HCT116 (cell line): Measurements from ENCODE around the gene HRH2. TPM values are rescaled to one million over a fixed set of nuclear protein-coding genes. Genes with fewer than 3 reads are reported as not detected.

Experiments used
- ATAC-seq: fragments of 200-7000 bp; cut with Tn5 transposase; 2 replicates; pipeline ENCODE4 v1.9.1; 2020; ENCODE audit warnings: mild to moderate bottlenecking, moderate library complexity
- BruUV-seq: library from RNA; stranded (reverse); fragments of 400-500 nt; replicated peaks from 2 replicates; lab custom pipeline; 2021; lab: Mats Ljungman, UMichigan
- CTCF ChIA-PET: fragments of 300-600 bp; sonication (Branson Sonifier 250); formaldehyde crosslinking; loops from one replicate; lab custom pipeline; 2021; ENCODE audit warnings: antibody characterized with exemption; lab: Charles Lee
- POLR2A ChIA-PET: fragments of 300-600, 350-600 bp; sonication (Branson Sonifier 250); formaldehyde crosslinking; loops from one replicate; lab custom pipeline; 2021; ENCODE audit warnings: antibody characterized with exemption; lab: Charles Lee
- RAD21 ChIA-PET, 2 experiments: fragments of 300-600 bp; sonication (Branson Sonifier 250); formaldehyde crosslinking; loops; one replicate each; lab custom pipeline; 2023; ENCODE audit warnings: low total read pairs in 2 of 2; ENCODE audit not compliant: uncharacterized antibody in 2 of 2, unreplicated experiment in 2 of 2, low non-redundant PET in 1 of 2; lab: Charles Lee
- DNase-seq: peaks from one replicate; pipeline ENCODE4 v3.0.0-alpha.2; 2010; ENCODE audit warnings: low read depth, low spot score
- H2AFZ ChIP-seq: fragments of 200-600 bp; shearing (Covaris generic), sonication (generic); 2 replicates; pipeline ENCODE4 v1.6.1; 2017; ENCODE audit warnings: low read depth, mixed run types, mixed read lengths, antibody characterized with exemption, low read length; ENCODE audit not compliant: poor library complexity, severe bottlenecking
- H3K27ac ChIP-seq: 2 replicates; pipeline ENCODE4 v1.5.1; 2012; ENCODE audit warnings: low read depth, low read length
- H3K27me3 ChIP-seq: fragments of 200-600 bp; sonication (generic); 2 replicates; pipeline ENCODE4 v1.6.1; 2016; ENCODE audit warnings: mixed run types, low read length, mixed read lengths; ENCODE audit not compliant: insufficient read depth
- H3K36me3 ChIP-seq, 2 experiments: fragments of 200-500 bp in 1 of 2; fragments of 200-600 bp in 1 of 2; sonication (Bioruptor generic) in 1 of 2; sonication (generic) in 1 of 2; 2 replicates each; pipeline versions ENCODE4 v1.5.1 to v1.6.1; 2014 to 2016; ENCODE audit warnings: low read length in 2 of 2, inconsistent platforms in 1 of 2, mixed read lengths in 1 of 2, mixed run types in 1 of 2; ENCODE audit not compliant: insufficient read depth in 2 of 2, control insufficient read depth in 1 of 2
- H3K4me1 ChIP-seq, 2 experiments: fragments of 200-600 bp in 1 of 2; sonication (generic) in 1 of 2; 2 replicates each; pipeline versions ENCODE4 v1.5.1 to v1.6.1; 2012 to 2017; ENCODE audit warnings: low read length in 2 of 2, inconsistent platforms in 1 of 2, mild to moderate bottlenecking in 1 of 2, mixed read lengths in 1 of 2, mixed run types in 1 of 2, moderate library complexity in 1 of 2; ENCODE audit not compliant: insufficient read depth in 2 of 2, control insufficient read depth in 1 of 2
- H3K4me2 ChIP-seq: fragments of 200-600 bp; sonication (generic); 2 replicates; pipeline ENCODE4 v1.6.1; 2017; ENCODE audit warnings: mixed run types, low read length, mixed read lengths
- H3K4me3 ChIP-seq, 2 experiments: fragments of 200-600 bp in 1 of 2; sonication (generic) in 1 of 2; replicated peaks in 1 of 2; 2 replicates each; pipeline ENCODE4 v1.5.1; 2011 to 2016; ENCODE audit warnings: low read length in 2 of 2, control low read depth in 1 of 2, low read depth in 1 of 2, mild to moderate bottlenecking in 1 of 2, mixed read lengths in 1 of 2, mixed run types in 1 of 2
- H3K79me2 ChIP-seq: fragments of 200-600 bp; sonication (generic); 2 replicates; pipeline ENCODE4 v1.6.1; 2017; ENCODE audit warnings: mild to moderate bottlenecking, mixed run types, low read length, moderate library complexity, mixed read lengths; ENCODE audit not compliant: insufficient read depth
- H3K9ac ChIP-seq: fragments of 200-600 bp; sonication (generic); 2 replicates; pipeline ENCODE4 v1.6.1; 2016; ENCODE audit warnings: low read length, mixed read lengths
- H3K9me2 ChIP-seq: fragments of 200-600 bp; sonication (generic), shearing (Covaris generic); 2 replicates; pipeline ENCODE4 v1.6.1; 2017; ENCODE audit warnings: mixed run types, mild to moderate bottlenecking, moderate library complexity; ENCODE audit not compliant: insufficient read depth
- H3K9me3 ChIP-seq, 2 experiments: fragments of 200-500 bp in 1 of 2; fragments of 200-600 bp in 1 of 2; sonication (Bioruptor generic) in 1 of 2; sonication (generic) in 1 of 2; 2 replicates each; pipeline ENCODE4 v1.6.1; 2014 to 2017; ENCODE audit warnings: low read length in 2 of 2, mixed read lengths in 2 of 2, inconsistent platforms in 1 of 2, low read depth in 1 of 2, mild to moderate bottlenecking in 1 of 2, mixed run types in 1 of 2, moderate library complexity in 1 of 2; ENCODE audit not compliant: control insufficient read depth in 1 of 2, insufficient read depth in 1 of 2
- H4K20me1 ChIP-seq: fragments of 200-600 bp; sonication (generic), shearing (Covaris generic); 2 replicates; pipeline ENCODE4 v1.6.1; 2017; ENCODE audit warnings: mixed run types, mild to moderate bottlenecking, moderate library complexity; ENCODE audit not compliant: insufficient read depth
- CBX3 ChIP-seq: IDR thresholded peaks from 2 replicates; pipeline ENCODE4 v1.6.1; 2012; ENCODE audit warnings: low read depth
- CEBPB ChIP-seq: IDR thresholded peaks from 2 replicates; pipeline ENCODE4 v1.6.1; 2012; ENCODE audit warnings: low read depth
- EGR1 ChIP-seq: IDR thresholded peaks from 2 replicates; pipeline ENCODE4 v1.6.1; 2012; ENCODE audit warnings: low read depth
- ELF1 ChIP-seq: IDR thresholded peaks from 2 replicates; pipeline ENCODE4 v1.6.1; 2012; ENCODE audit warnings: low read depth, borderline replicate concordance
- FOSL1 ChIP-seq: IDR thresholded peaks from 2 replicates; pipeline ENCODE4 v1.6.1; 2012; ENCODE audit warnings: low read depth
- RAD21 ChIP-seq: IDR thresholded peaks from 2 replicates; pipeline ENCODE4 v1.6.1; 2012; ENCODE audit warnings: low read depth, mild to moderate bottlenecking
- SIN3A ChIP-seq: IDR thresholded peaks from 2 replicates; pipeline ENCODE4 v1.6.1; 2012; ENCODE audit warnings: low read depth
- SRF ChIP-seq: IDR thresholded peaks from 2 replicates; pipeline ENCODE4 v1.6.1; 2012; ENCODE audit warnings: low read depth
- TCF7L2 ChIP-seq: IDR thresholded peaks from 2 replicates; pipeline ENCODE4 v1.7.0; 2011; ENCODE audit warnings: borderline replicate concordance, inconsistent platforms; ENCODE audit not compliant: insufficient read depth, insufficient read length; ENCODE audit errors: extremely low read depth
- intact Hi-C: fragments of 100-400 bp; cut with micrococcal nuclease; formaldehyde crosslinking; loops from 2 replicates; pipeline ENCODE4 v1.10.0; 2022
- total RNA-seq: library from RNA; stranded (reverse); gene quantifications from one replicate; pipeline ENCODE4 v1.2.1, GENCODE V29; 2021; ENCODE audit not compliant: unreplicated experiment
- TF ChIP-seq, protein P1 (sequence below): IDR thresholded peaks from 2 replicates; pipeline ENCODE4 v1.6.1; 2012
- TF ChIP-seq, protein P2 (sequence below), 3 experiments: fragments of 200-600 bp in 1 of 3; sonication (generic) in 1 of 3; IDR thresholded peaks in 2 of 3; conservative IDR thresholded peaks in 1 of 3; 2 replicates each; pipeline ENCODE4 v1.5.1; 2012 to 2017; ENCODE audit warnings: low read depth in 2 of 3, low read length in 2 of 3, antibody characterized with exemption in 1 of 3, borderline replicate concordance in 1 of 3, control low read depth in 1 of 3, mild to moderate bottlenecking in 1 of 3, mixed read lengths in 1 of 3, mixed run types in 1 of 3, moderate library complexity in 1 of 3; ENCODE audit not compliant: insufficient read depth in 1 of 3
- TF ChIP-seq, protein P3 (sequence below): IDR thresholded peaks from 2 replicates; pipeline ENCODE4 v1.6.1; 2011; ENCODE audit warnings: mild to moderate bottlenecking, low read length, moderate library complexity; ENCODE audit not compliant: insufficient replicate concordance; ENCODE audit errors: extremely low read depth

Gene HRH2
- total RNA-seq, 1 experiment from 2014 or later: 0.12 TPM

DNA sequence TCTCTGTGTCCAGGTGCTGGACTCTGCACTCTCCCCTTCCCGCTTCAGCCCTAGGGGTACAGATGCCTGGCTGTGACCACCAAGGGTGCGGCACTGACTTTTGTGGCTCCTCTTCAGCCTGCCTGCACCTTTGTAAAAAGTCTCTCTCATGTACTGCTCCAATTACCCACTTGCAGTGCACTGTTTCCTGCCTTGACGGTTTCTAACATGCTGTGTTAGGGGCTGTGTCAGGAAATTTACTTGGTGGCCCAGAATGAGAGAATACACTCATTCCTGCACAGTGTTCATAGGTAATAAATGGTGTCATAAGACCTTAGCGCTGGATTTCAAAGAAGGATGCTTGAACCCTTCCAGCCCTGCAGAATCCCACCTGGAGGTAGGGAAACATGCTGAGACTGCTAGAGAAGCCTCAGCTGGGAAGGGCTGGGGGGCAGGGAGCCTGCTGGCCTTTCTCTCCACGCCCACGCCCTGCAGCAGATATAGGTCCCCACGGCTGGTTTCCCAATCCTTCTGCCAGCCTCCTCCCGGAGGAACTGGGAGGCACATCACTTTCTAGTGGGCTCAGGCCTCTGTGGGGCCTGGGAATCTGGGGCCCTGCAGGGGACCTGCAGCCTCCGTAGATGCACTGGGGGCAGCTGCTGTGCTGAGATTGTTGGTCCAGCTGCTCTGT is 17.6 kb upstream of the HRH2 start (continued):
- TF ChIP-seq SIN3A: no peak
- no peak for TF ChIP-seq TCF7L2
- TF ChIP-seq, protein P1, sequence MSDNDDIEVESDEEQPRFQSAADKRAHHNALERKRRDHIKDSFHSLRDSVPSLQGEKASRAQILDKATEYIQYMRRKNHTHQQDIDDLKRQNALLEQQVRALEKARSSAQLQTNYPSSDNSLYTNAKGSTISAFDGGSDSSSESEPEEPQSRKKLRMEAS: no peak

DNA sequence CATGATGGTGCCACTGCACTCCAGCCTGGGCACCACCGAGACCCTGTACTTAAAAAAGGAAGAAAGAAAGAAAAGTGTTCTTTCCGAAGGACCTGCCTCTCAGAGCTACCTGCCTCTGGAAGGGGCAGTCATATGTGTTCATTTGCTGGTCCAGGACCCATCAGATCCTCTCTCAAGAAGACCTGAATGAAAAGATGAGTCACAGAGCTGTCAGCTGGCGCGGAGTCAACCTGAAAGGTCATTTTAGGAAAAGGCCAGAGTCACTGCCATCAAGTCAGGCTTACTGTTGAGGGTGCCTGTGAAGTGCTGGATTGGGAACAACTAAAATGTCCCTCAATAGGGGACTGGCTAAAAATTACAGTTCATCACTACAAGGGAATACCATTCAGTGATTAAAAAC is 14.9 kb upstream of the HRH2 start:
- RAD21 ChIA-PET: no interaction called here
- intact Hi-C loops: no loop called here
- no peaks in the 10 kb centered on the region for H3K27me3 ChIP-seq
- H3K4me1 ChIP-seq: no peaks in the 10 kb centered on the region; a peak in 1 of 4 replicates
- H3K79me2 ChIP-seq: no peaks in the 10 kb centered on the region
- no peaks in the 10 kb centered on the region for H3K36me3 ChIP-seq
- no peak overlapping the region for H3K27ac ChIP-seq
- DNase-seq: no peak
- no peak overlapping the region for H3K9ac ChIP-seq
- POLR2A ChIA-PET: no interaction called here
- no peaks in the 10 kb centered on the region for H3K9me3 ChIP-seq
- no TSS peak for BruUV-seq
- TF ChIP-seq SRF (no peak), CEBPB (no peak), EGR1 (no peak)
- TF ChIP-seq, all 23 proteins: peak for 0
- H3K9me2 ChIP-seq: no peaks in the 10 kb centered on the region
- no peak overlapping the region for H3K4me2 ChIP-seq
- no peak for ATAC-seq
- CTCF ChIA-PET: no interaction called here
- no peak overlapping the region for H3K4me3 ChIP-seq
- no peak overlapping the region for H2AFZ ChIP-seq
- H4K20me1 ChIP-seq: no peaks in the 10 kb centered on the region

DNA sequence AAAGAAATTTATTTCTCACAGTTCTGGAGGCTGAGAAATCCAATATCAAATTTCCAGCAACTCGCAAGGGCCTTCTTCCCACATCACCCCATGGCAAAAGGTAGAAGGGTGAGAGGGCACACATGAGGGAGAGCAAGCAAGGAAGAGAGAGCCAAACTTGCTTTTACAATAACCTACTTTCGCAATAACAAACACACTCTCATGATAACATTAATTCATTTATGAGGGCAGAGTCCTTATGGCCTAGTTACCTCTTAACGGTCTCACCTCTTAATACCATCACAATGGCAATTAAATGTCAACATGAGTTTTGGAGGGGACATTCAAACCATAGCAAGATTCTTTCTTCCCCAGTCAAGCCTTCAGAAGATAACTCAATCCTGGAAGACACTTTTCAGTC is 11.6 kb upstream of the HRH2 start:
- RAD21 ChIA-PET: no interaction called here
- Histone ChIP-seq H4K20me1 (no peaks in the 10 kb centered on the region), H2AFZ (no peak overlapping the region), H3K4me1 (no peaks in the 10 kb centered on the region; a peak in 1 of 4 replicates), H3K9ac (no peak overlapping the region), H3K4me2 (no peak overlapping the region), H3K36me3 (no peaks in the 10 kb centered on the region), H3K79me2 (no peaks in the 10 kb centered on the region), H3K9me2 (no peaks in the 10 kb centered on the region), H3K9me3 (no peaks in the 10 kb centered on the region; a peak in 1 of 4 replicates), H3K27me3 (no peaks in the 10 kb centered on the region), H3K4me3 (no peak overlapping the region), H3K27ac (no peak overlapping the region)
- CTCF ChIA-PET: no interaction called here
- no TSS peak for BruUV-seq
- intact Hi-C loops: no loop called here
- POLR2A ChIA-PET: no interaction called here
- no peak for TF ChIP-seq TCF7L2
- no peak for TF ChIP-seq RAD21
- no peak for TF ChIP-seq CEBPB
- TF ChIP-seq, protein P2, sequence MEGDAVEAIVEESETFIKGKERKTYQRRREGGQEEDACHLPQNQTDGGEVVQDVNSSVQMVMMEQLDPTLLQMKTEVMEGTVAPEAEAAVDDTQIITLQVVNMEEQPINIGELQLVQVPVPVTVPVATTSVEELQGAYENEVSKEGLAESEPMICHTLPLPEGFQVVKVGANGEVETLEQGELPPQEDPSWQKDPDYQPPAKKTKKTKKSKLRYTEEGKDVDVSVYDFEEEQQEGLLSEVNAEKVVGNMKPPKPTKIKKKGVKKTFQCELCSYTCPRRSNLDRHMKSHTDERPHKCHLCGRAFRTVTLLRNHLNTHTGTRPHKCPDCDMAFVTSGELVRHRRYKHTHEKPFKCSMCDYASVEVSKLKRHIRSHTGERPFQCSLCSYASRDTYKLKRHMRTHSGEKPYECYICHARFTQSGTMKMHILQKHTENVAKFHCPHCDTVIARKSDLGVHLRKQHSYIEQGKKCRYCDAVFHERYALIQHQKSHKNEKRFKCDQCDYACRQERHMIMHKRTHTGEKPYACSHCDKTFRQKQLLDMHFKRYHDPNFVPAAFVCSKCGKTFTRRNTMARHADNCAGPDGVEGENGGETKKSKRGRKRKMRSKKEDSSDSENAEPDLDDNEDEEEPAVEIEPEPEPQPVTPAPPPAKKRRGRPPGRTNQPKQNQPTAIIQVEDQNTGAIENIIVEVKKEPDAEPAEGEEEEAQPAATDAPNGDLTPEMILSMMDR (IDR thresholded peaks at IDR 0.05 in 2 of 3, conservative IDR thresholded peaks at IDR 0.05 in 1 of 3; ENCODE audit: borderline replicate concordance in 1 of 3, insufficient read depth in 1 of 3, low read depth in 2 of 3, low read length in 2 of 3): no peak
- no peak for TF ChIP-seq SRF
- TF ChIP-seq FOSL1: no peak
- no peak for TF ChIP-seq SIN3A
- no peak for TF ChIP-seq ELF1
- TF ChIP-seq CBX3: no peak
- TF ChIP-seq, protein P1: no peak
- TF ChIP-seq, protein P3, sequence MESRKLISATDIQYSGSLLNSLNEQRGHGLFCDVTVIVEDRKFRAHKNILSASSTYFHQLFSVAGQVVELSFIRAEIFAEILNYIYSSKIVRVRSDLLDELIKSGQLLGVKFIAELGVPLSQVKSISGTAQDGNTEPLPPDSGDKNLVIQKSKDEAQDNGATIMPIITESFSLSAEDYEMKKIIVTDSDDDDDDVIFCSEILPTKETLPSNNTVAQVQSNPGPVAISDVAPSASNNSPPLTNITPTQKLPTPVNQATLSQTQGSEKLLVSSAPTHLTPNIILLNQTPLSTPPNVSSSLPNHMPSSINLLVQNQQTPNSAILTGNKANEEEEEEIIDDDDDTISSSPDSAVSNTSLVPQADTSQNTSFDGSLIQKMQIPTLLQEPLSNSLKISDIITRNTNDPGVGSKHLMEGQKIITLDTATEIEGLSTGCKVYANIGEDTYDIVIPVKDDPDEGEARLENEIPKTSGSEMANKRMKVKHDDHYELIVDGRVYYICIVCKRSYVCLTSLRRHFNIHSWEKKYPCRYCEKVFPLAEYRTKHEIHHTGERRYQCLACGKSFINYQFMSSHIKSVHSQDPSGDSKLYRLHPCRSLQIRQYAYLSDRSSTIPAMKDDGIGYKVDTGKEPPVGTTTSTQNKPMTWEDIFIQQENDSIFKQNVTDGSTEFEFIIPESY: no peak
- DNase-seq (no peak), ATAC-seq (no peak)
